ENCODE results near the gene ROPN1L.

GRCh38 chr5:10461041-10461440 is 19.4 kb downstream of the ROPN1L start:
- no peak for TF ChIP-seq EZH2phosphoT487 (conservative IDR thresholded peaks at IDR 0.05; ENCODE audit: low read length)
- no peak for TF ChIP-seq CTCF (IDR thresholded peaks at IDR 0.05; ENCODE audit: insufficient read depth, low read length, poor library complexity, severe bottlenecking)
